Esophagus squamous epithelium (tissue), 4 donors: Measurements from ENCODE around the gene RAI14.

Source experiments
- POLR2A ChIP-seq, 4 donors: fragments of 450-650 bp; IDR thresholded peaks; one replicate each; pipeline ENCODE4 v1.6.1; 2017; ENCODE audit warnings: antibody characterized with exemption in 4 of 4, mild to moderate bottlenecking in 4 of 4, moderate library complexity in 3 of 4
- TF ChIP-seq, protein P1 (sequence below), 6 experiments: fragments of 450-650 bp in 4 of 6; fragments of 200-600 bp in 2 of 6; sonication (generic) in 2 of 6; IDR thresholded peaks; one replicate each; pipeline ENCODE4 v1.5.1; 2016 to 2019; ENCODE audit warnings: antibody characterized with exemption in 6 of 6, mild to moderate bottlenecking in 4 of 6, moderate library complexity in 4 of 6

DNA sequence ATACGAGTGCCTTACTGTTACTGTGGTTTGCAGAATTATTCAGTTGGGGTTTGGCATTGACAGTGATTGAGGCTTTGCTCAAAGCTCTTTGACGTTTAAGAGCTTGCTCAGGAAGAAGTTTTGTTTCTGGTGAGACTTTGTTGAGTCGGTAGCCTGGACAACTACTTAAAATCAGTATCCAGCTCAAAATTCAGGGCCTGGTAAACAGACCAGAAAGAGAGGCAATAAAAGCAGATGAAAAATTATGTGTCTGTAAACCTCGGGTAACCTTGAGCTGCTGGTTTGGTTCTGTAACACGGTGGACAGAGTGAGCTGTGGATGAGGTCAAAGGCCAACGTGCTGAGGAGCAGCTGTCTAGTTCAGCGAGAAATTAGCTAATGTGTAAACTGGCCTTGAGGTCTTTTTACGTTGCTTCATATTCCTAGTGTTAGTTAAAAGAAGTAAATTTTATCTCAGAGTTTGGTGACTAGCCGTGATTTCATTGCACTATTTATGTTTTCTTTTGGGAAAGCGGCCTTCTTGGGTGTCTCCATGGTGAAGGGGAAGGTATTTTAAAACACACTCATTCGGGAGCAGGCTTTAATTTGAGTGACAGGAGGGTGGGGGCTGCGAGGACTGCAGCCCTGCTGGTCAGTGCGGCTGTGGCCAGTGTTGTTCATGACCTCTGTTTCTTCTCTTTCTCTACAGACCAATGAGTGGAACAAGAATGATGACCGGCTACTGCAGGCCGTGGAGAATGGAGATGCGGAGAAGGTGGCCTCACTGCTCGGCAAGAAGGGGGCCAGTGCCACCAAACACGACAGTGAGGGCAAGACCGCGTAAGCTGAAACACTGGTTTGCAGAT is 100.9 kb downstream of the RAI14 start:
- TF ChIP-seq, protein P1, sequence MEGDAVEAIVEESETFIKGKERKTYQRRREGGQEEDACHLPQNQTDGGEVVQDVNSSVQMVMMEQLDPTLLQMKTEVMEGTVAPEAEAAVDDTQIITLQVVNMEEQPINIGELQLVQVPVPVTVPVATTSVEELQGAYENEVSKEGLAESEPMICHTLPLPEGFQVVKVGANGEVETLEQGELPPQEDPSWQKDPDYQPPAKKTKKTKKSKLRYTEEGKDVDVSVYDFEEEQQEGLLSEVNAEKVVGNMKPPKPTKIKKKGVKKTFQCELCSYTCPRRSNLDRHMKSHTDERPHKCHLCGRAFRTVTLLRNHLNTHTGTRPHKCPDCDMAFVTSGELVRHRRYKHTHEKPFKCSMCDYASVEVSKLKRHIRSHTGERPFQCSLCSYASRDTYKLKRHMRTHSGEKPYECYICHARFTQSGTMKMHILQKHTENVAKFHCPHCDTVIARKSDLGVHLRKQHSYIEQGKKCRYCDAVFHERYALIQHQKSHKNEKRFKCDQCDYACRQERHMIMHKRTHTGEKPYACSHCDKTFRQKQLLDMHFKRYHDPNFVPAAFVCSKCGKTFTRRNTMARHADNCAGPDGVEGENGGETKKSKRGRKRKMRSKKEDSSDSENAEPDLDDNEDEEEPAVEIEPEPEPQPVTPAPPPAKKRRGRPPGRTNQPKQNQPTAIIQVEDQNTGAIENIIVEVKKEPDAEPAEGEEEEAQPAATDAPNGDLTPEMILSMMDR (IDR thresholded peaks at IDR 0.05), result no peak
- TF ChIP-seq POLR2A (IDR thresholded peaks at IDR 0.05), result no peak
